Thyroid gland (tissue), 4 donors: ENCODE measurements around the gene CCDC92.

Source experiments
- CTCF ChIP-seq, 6 experiments: fragments of 200-600 bp in 3 of 6; fragments of 450-650 bp in 3 of 6; sonication (generic) in 3 of 6; IDR thresholded peaks; one replicate each; pipeline ENCODE4 v1.5.1; 2016 to 2019; ENCODE audit warnings: antibody characterized with exemption in 6 of 6, mild to moderate bottlenecking in 2 of 6, inconsistent platforms in 1 of 6, moderate library complexity in 1 of 6
- POLR2A ChIP-seq, 2 donors: fragments of 450-650 bp; IDR thresholded peaks; one replicate each; pipeline ENCODE4 v1.6.1; 2017; ENCODE audit warnings: antibody characterized with exemption in 2 of 2, mild to moderate bottlenecking in 2 of 2, moderate library complexity in 1 of 2

GRCh38 chr12:123906711-123907420 lies 65.8 kb downstream of the CCDC92 start:
- TF ChIP-seq CTCF (IDR thresholded peaks at IDR 0.05): no peak
- TF ChIP-seq POLR2A (IDR thresholded peaks at IDR 0.05): no peak
